CD4-positive, CD25-positive, alpha-beta regulatory T cell (primary cell): ENCODE results near the gene TEX19. TPM values are rescaled to one million over a fixed set of nuclear protein-coding genes. Genes with fewer than 3 reads are reported as not detected.
"Not testable (repeated sequence)": the region's sequence is repeated elsewhere in the genome, so short reads cannot be mapped to it uniquely, and the experiment has no call there.

Source experiments
- ATAC-seq, 2 donors: fragments of 150-1000 bp; cut with Tn5 transposase; one replicate each; pipeline ENCODE4 v1.10.0; 2021; ENCODE audit warnings: low read depth in 2 of 2, moderate number of reproducible peaks in 2 of 2, moderate library complexity in 1 of 2
- DNase-seq, 3 donors: peaks; one replicate each; pipeline versions ENCODE4 v3.0.0 to v3.0.0-alpha.2; 2012 to 2022; ENCODE audit warnings: mixed read lengths in 1 of 3
- H3K27ac ChIP-seq: one replicate; pipeline ENCODE4 v1.7.0; 2013; ENCODE audit warnings: mild to moderate bottlenecking, low read length; ENCODE audit not compliant: insufficient read depth, poor library complexity, severe bottlenecking
- H3K27me3 ChIP-seq: one replicate; pipeline ENCODE4 v1.7.0; 2013; ENCODE audit warnings: low read length; ENCODE audit not compliant: control insufficient read depth, insufficient read depth
- H3K36me3 ChIP-seq: one replicate; pipeline ENCODE4 v1.7.0; 2013; ENCODE audit warnings: mild to moderate bottlenecking, low read length, moderate library complexity; ENCODE audit not compliant: control insufficient read depth, insufficient read depth
- H3K4me1 ChIP-seq: 2 replicates; pipeline ENCODE4 v1.7.0; 2013; ENCODE audit warnings: mild to moderate bottlenecking, low read length; ENCODE audit not compliant: insufficient read depth, control insufficient read depth, poor library complexity, severe bottlenecking
- H3K4me3 ChIP-seq: one replicate; pipeline ENCODE4 v1.7.0; 2013; ENCODE audit warnings: low read depth, mild to moderate bottlenecking, low read length, moderate library complexity
- H3K9me3 ChIP-seq, 2 experiments: 1 replicate in 1 of 2; 2 replicates in 1 of 2; pipeline ENCODE4 v1.7.0; 2013; ENCODE audit warnings: low read length in 2 of 2, mild to moderate bottlenecking in 1 of 2, moderate library complexity in 1 of 2; ENCODE audit not compliant: control insufficient read depth in 2 of 2
- H3K27ac Mint-ChIP-seq, 3 donors: one replicate each; pipeline ENCODE4 v1.8.0; 2020 to 2022; ENCODE audit warnings: mild to moderate bottlenecking in 3 of 3, mixed read lengths in 3 of 3, moderate library complexity in 2 of 3
- H3K27me3 Mint-ChIP-seq: one replicate; pipeline ENCODE4 v1.8.0; 2022; ENCODE audit warnings: mild to moderate bottlenecking, mixed read lengths
- H3K36me3 Mint-ChIP-seq: one replicate; pipeline ENCODE4 v1.8.0; 2020; ENCODE audit warnings: mixed read lengths
- H3K4me1 Mint-ChIP-seq, 4 donors: one replicate each; pipeline ENCODE4 v1.8.0; 2020 to 2022; ENCODE audit warnings: mixed read lengths in 4 of 4, mild to moderate bottlenecking in 1 of 4
- H3K4me3 Mint-ChIP-seq, 4 donors: one replicate each; pipeline ENCODE4 v1.8.0; 2020 to 2022; ENCODE audit warnings: mild to moderate bottlenecking in 4 of 4, mixed read lengths in 4 of 4, moderate library complexity in 3 of 4
- H3K9me3 Mint-ChIP-seq, 7 donors: one replicate each; pipeline ENCODE4 v1.8.0; 2020 to 2022; ENCODE audit warnings: mixed read lengths in 7 of 7, mild to moderate bottlenecking in 3 of 7, moderate library complexity in 2 of 7
- polyA plus RNA-seq, 4 donors: library from polyadenylated mRNA; unstranded; fragments of 300-500 nt; fragmentation: Illumina TruSeq; gene quantifications; one replicate each; pipeline ENCODE4 v1.2.3, GENCODE V29; 2021
- total RNA-seq: library from RNA; stranded (reverse); gene quantifications from one replicate; pipeline ENCODE4 v1.2.3, GENCODE V29; 2022

Gene TEX19
- total and polyA plus RNA-seq, 5 donors from 2014 or later, result not detected

- Mint-ChIP-seq H3K4me3 (no peak overlapping the region), H3K27me3 (peaks cover 12% of the 10 kb centered on the region), H3K4me1 (peaks cover 0 to 2% (median under 1%) of the 10 kb centered on the region in 4 donors), H3K36me3 (no peaks in the 10 kb centered on the region), H3K27ac (no peak overlapping the region), H3K9me3 (no peaks in the 10 kb centered on the region)
- peak; percentile 66 to 88 (median 79) for DNase-seq
- ATAC-seq, result peak; percentile 78 to 79
- H3K27me3 ChIP-seq, result no peaks in the 10 kb centered on the region
- H3K27ac ChIP-seq, result no peak overlapping the region
- H3K36me3 ChIP-seq, result no peaks in the 10 kb centered on the region
- H3K4me3 ChIP-seq, result no peak overlapping the region
- H3K4me1 ChIP-seq, result peaks cover 4% of the 10 kb centered on the region
- H3K9me3 ChIP-seq, result no peaks in the 10 kb centered on the region
Observed at GRCh38 chr17:82351713-82352488, 7.1 kb upstream of the TEX19 start.

- peaks cover 2% of the 10 kb centered on the region for H3K27me3 ChIP-seq
- Mint-ChIP-seq H3K4me1 (peaks cover 0 to 6% (median 4%) of the 10 kb centered on the region in 4 donors), H3K4me3 (no peak overlapping the region), H3K27me3 (peaks cover 18% of the 10 kb centered on the region), H3K9me3 (no peaks in the 10 kb centered on the region), H3K36me3 (no peaks in the 10 kb centered on the region), H3K27ac (no peak overlapping the region)
- H3K9me3 ChIP-seq, result no peaks in the 10 kb centered on the region
- DNase-seq (no peak), ATAC-seq (no peak)
- H3K4me1 ChIP-seq, result peaks cover 2% of the 10 kb centered on the region
- no peak overlapping the region for H3K27ac ChIP-seq
- H3K36me3 ChIP-seq, result no peaks in the 10 kb centered on the region
- H3K4me3 ChIP-seq, result no peak overlapping the region
Observed at GRCh38 chr17:82353484-82353883, 5.6 kb upstream of the TEX19 start.

GRCh38 chr17:82354804-82355308, 4.2 kb upstream of the TEX19 start:
- H3K27me3 Mint-ChIP-seq, result peaks cover 14% of the 10 kb centered on the region
- H3K4me3 ChIP-seq, result no peak overlapping the region
- no peak overlapping the region for H3K27ac Mint-ChIP-seq
- H3K36me3 ChIP-seq, result no peaks in the 10 kb centered on the region
- no peak overlapping the region for H3K27ac ChIP-seq
- peaks cover 0 to 9% (median 6%) of the 10 kb centered on the region in 4 donors for H3K4me1 Mint-ChIP-seq
- H3K9me3 ChIP-seq, result no peaks in the 10 kb centered on the region
- no peaks in the 10 kb centered on the region for H3K36me3 Mint-ChIP-seq
- ATAC-seq, result no peak
- no peak overlapping the region for H3K4me3 Mint-ChIP-seq
- H3K27me3 ChIP-seq, result peaks cover 3% of the 10 kb centered on the region
- H3K9me3 Mint-ChIP-seq, result no peaks in the 10 kb centered on the region
- DNase-seq, result no peak
- peaks cover 2% of the 10 kb centered on the region for H3K4me1 ChIP-seq

GRCh38 chr17:82355770-82356427, 3.1 kb upstream of the TEX19 start:
- Histone ChIP-seq H3K4me1 (peaks cover 2% of the 10 kb centered on the region), H3K27ac (no peak overlapping the region), H3K9me3 (no peaks in the 10 kb centered on the region), H3K36me3 (no peaks in the 10 kb centered on the region), H3K4me3 (no peak overlapping the region), H3K27me3 (peaks cover 3% of the 10 kb centered on the region)
- H3K36me3 Mint-ChIP-seq, result no peaks in the 10 kb centered on the region
- no peak for ATAC-seq
- no peak overlapping the region for H3K4me3 Mint-ChIP-seq
- H3K27ac Mint-ChIP-seq, result no peak overlapping the region
- peaks cover 0 to 9% (median 6%) of the 10 kb centered on the region in 4 donors for H3K4me1 Mint-ChIP-seq
- DNase-seq, result no peak
- peaks cover 9% of the 10 kb centered on the region for H3K27me3 Mint-ChIP-seq
- H3K9me3 Mint-ChIP-seq, result no peaks in the 10 kb centered on the region

- DNase-seq (no peak), ATAC-seq (no peak)
- peaks cover 2% of the 10 kb centered on the region for H3K4me1 ChIP-seq
- Mint-ChIP-seq H3K9me3 (no peaks in the 10 kb centered on the region), H3K4me3 (no peak overlapping the region), H3K4me1 (peaks cover 0 to 9% (median 6%) of the 10 kb centered on the region in 4 donors), H3K27me3 (peaks cover 11% of the 10 kb centered on the region), H3K36me3 (no peaks in the 10 kb centered on the region), H3K27ac (no peak overlapping the region)
- no peaks in the 10 kb centered on the region for H3K36me3 ChIP-seq
- peaks cover 3% of the 10 kb centered on the region for H3K27me3 ChIP-seq
- no peaks in the 10 kb centered on the region for H3K9me3 ChIP-seq
- H3K27ac ChIP-seq, result no peak overlapping the region
- H3K4me3 ChIP-seq, result no peak overlapping the region
Observed at GRCh38 chr17:82356845-82357355, 2.1 kb upstream of the TEX19 start.

GRCh38 chr17:82357394-82357793, 1.7 kb upstream of the TEX19 start:
- no peak overlapping the region for H3K27ac ChIP-seq
- H3K27ac Mint-ChIP-seq, result no peak overlapping the region
- no peaks in the 10 kb centered on the region for H3K4me1 ChIP-seq
- no peaks in the 10 kb centered on the region for H3K36me3 ChIP-seq
- peaks cover 13% of the 10 kb centered on the region for H3K27me3 Mint-ChIP-seq
- no peak for ATAC-seq
- peaks cover 0 to 7% (median 6%) of the 10 kb centered on the region in 4 donors for H3K4me1 Mint-ChIP-seq
- H3K9me3 ChIP-seq, result no peaks in the 10 kb centered on the region
- no peak for DNase-seq
- H3K27me3 ChIP-seq, result peaks cover 3% of the 10 kb centered on the region
- no peak overlapping the region for H3K4me3 Mint-ChIP-seq
- no peaks in the 10 kb centered on the region for H3K36me3 Mint-ChIP-seq
- H3K4me3 ChIP-seq, result no peak overlapping the region
- no peaks in the 10 kb centered on the region for H3K9me3 Mint-ChIP-seq

- H3K27ac Mint-ChIP-seq, H3K36me3 ChIP-seq, H3K27me3 ChIP-seq, H3K4me3 Mint-ChIP-seq, ATAC-seq, H3K4me1 Mint-ChIP-seq, H3K4me1 ChIP-seq, H3K9me3 ChIP-seq, H3K36me3 Mint-ChIP-seq, H3K9me3 Mint-ChIP-seq, H3K4me3 ChIP-seq, H3K27ac ChIP-seq, DNase-seq: not testable (repeated sequence)
- H3K27me3 Mint-ChIP-seq, result peaks cover 18% of the 10 kb centered on the region
Observed at GRCh38 chr17:82359451-82360074, 516 bp downstream of the TEX19 start.
